Muscle of arm (tissue), 12 donors: Measurements from ENCODE around the gene AKT1S1. TPM values are rescaled to one million over a fixed set of nuclear protein-coding genes. Genes with fewer than 3 reads are reported as not detected.
A peak's percentile ranks its signal among the peaks of the same experiment; 100 is the strongest.

ENCODE experiments used
- DNase-seq: peaks from one replicate; pipeline ENCODE4 v3.0.0-alpha.2; 2013
- polyA plus RNA-seq, 12 donors: library from polyadenylated mRNA; unstranded; fragments of 120-200 nt; gene quantifications; one replicate each; pipeline ENCODE4 v1.2.1, GENCODE V29; 2013; ENCODE audit not compliant: insufficient read length in 12 of 12

The AKT1S1 gene
- polyA plus RNA-seq, 12 donors = 26.0 to 219 (median 30.8) TPM

- DNase-seq = no peak
These were observed 34.4 kb upstream of the AKT1S1 start for GRCh38 chr19:49911381-49912145.

GRCh38 chr19:49910179-49910578, 33.0 kb upstream of the AKT1S1 start:
- DNase-seq = no peak

DNA sequence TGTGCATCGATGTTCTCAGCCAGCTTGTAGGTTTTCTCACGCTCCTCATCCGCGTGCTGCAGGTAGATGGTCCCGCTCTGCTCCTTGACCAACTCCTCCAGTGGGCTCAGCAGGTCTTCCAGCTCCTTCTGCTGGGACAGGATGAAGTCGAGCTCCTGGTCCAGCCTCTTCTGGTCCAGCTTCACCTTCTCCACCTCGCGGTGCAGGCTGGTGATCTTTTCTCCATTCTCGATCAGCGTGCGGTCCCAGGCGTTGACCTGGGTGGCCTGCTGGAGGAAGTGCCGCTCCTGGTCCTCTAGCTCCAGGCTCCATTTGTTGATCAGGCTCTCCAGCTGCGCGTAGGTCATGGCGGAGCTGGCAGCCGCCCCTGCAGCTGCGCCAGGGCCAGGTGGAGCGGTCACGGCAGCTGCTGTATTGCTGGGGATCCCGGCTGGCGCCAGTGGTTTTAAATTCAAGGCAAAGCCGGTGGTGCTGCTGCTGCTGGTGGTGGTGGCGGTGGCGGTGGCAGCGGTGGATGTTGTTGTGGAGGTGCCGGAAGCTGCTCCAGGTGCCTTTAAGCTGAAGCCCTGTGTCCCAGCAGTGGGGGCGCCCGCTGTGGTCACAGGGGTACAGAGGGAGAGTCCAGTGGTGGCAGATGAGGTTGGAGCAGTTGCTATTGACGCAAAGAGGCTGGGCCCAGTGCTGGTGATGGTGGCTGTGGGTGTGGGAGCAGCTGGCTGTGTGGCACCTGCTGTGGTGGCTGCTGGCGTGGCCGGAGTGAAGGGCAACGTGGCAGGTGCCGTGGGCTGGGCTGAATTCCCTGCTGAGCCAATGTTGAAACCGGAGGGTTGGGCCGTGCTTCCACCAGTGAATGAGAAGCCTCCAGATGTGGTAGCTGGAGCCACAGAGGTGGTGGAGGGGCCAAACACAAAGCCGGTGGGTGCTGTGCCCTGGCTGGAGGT, 31.6 kb upstream of the AKT1S1 start:
- DNase-seq = no peak

DNA sequence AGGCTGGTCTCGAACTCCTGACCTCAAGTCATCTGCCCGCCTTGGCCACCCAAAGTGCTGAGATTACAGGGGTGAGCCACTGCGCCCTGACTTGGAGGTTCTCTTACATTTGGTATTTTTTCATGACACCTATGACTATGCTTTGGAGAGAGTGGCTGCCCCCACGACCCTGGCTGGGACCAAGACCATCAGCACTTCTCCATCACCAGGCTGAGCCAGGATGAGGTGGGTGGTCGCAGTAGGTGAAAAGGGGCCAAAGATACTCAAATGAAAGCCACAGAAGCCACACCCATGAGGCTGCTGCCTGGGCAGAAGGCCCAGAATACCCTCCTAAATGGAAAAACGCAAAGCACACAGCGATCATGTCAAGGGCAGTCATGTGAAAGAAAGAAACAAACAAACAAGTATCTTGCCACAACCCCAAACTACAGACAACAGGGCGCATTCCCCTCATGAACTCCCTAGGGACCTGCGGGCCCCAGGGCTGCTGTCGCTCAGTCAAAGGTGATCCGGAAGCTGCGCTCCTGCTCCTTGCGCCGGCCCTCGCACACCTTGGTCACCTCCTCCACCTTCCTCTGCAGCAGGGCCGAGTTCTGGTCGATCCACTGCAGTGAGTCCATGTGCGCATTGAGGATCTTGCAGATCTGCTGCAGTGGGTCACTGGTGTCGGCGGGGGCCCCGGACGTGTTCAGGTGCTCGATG, 30.7 kb upstream of the AKT1S1 start:
- DNase-seq = no peak

DNA sequence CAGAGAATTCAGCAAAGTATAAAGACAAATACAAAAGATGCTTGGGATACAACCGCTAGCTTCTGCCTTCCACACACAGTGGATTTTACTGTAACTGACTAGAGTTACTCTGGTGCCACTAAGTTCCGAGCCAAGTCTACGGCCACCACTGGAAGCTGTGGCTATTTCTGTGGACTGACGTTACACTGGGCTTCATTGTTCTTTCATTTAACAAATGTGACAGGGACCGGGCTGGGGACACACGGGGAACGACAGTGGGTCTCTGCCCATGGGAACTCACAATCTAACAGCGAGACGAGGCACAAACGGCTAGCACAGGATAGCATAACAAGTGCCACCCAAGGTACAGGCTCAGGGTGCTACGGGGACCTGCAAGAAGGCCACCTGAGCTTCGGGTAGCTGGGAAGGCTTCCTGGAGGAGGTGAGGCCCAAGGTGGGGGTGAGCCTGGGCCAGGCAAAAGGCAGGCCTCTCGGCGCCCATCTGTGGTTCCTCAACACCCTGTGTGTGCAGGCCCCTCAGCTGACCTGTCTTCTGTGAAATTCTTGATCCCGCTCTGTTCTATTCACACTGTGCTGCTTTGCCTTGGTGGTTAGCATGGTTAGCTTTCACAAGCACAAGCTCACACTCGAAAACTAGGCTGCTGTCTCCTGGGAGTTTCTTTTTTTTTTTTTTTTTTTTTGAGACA, 29.9 kb upstream of the AKT1S1 start:
- no peak for DNase-seq

GRCh38 chr19:49904136-49904535, 27.0 kb upstream of the AKT1S1 start:
- no peak for DNase-seq

- no peak for DNase-seq
These were observed 19.9 kb upstream of the AKT1S1 start, which contains the start of gene IL4I1 for GRCh38 chr19:49896863-49897621. Gene IL4I1 (minus strand): TSS chr19:49896887. CDS start chr19:49896160, 727 bp downstream.

DNA sequence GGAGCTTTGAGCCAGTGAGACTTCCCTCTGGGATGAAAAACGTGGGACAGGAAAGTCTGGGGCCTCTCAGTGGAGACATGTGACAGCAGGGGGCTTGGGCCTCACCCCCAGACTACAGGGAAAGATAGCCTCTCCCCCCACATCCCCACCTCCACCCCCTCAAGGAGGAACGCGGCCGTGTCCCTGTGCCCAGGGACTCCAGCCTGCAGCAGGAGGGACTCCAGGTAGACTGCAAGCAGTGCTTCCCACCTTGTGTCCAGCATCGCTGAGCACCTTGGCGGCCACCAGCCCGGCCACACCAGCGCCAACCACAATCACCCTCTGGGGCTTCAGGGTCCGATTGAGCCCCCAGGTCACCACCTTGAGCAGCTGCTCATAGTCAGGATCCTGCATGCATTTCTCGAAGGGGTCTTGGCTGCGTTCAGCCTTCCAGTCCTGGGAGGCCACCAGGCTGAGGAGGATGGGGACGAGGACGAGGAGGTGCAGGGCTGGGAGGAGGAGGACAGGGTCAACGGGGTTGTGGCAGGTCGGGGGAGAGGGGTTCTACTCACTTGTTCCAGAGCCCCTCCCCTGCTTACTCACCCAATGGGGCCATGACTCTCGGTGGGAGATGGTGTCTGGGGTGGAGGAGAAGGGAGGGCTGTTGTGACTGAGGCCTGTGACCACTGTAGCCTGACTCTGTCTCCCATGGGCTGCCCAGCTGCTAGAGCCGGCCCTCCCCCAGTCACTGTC, 18.6 kb upstream of the AKT1S1 start:
- DNase-seq = no peak

DNA sequence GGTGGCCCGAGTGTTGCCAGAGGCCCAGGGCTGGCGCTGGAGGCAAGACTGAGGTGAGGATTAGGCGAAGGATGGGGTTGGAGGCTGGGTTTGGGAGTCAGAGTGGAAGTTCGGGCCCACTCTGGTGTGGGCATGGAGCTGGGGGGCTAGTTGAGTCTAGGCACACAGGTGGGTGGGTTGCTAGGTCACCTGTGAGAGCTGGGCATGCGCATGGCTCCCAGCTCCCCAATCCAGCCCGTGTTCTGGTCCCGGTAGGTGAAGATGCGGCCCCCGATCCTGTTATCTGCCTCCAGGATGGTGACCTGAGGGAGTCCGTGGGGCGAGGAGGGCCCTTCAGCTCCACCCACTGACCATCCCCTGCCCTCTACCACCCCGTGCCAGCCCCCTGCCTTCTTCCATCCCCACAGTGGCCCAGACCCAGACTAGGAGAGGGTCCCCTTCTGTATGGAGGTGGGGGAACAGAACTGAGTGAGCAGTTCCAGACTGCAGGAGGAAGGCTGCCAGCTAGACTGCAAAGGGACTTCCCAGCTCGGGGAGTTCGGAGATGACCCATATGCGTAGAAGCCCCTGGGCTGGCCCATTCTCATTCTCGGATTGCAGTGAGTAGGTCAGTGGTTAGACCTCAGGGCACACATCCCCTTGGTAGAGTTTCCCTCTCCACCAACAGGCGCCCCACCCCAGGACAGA, 17.9 kb upstream of the AKT1S1 start:
- DNase-seq = no peak

- DNase-seq = no peak
These were observed 17.0 kb upstream of the AKT1S1 start for GRCh38 chr19:49894011-49894664.

DNA sequence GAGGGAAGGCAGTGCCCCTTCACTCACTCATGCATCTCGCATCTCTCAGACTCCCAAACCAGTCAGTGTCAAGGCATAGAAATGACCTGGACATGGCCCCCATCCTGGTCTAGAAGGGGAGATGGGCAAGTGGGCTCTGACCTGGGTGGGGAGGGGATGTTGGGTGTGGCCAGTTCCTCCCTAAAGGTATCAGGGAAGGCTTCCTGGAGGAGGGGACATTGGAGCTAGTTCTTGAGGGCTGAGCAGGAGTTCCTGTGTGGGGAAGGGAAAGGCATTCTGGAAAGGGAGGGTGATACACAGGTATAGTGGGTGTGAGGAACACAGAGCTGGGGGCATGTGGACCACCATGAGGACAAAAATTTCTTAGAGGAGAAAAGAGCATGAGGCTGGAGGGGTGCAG, 15.6 kb upstream of the AKT1S1 start:
- DNase-seq = no peak

- DNase-seq = no peak
These were observed 14.2 kb upstream of the AKT1S1 start for GRCh38 chr19:49891393-49891792.

GRCh38 chr19:49890349-49891311, 13.5 kb upstream of the AKT1S1 start:
- DNase-seq = no peak

DNA sequence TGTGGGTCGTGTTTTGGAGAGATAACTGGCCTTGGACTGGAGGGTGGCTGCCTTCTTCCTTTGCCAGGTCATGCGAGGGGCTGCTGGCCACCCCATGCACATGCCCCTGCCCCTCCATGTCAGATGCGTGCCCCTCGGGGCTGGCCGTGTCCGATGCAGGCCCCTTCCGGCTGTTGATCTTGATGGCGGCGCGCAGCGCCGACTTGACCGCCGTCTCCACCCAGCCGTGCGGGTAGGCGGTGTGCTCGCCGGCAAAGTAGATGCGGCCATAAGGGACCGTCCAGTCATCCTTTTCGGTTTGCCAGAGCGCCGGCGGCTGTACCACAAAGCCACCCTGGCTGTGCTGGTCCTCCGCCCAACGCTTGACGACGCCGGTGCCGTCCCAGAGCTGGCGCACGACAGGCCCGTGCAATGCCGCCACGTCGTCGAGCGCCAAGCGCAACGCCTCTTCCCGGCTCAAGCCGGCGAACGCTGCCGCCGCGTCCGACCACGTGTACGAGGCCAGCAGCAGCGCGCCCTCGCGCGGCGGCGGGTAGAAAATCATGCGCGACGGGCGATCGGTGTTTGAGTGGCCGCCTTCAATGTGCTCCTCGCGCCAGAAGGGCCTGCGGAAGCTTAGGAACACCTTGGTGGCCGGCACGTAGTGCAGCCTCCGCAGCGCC, 12.7 kb upstream of the AKT1S1 start:
- DNase-seq = peak; percentile 82

- no peak for DNase-seq
These were observed 12.0 kb upstream of the AKT1S1 start for GRCh38 chr19:49889038-49889686.

GRCh38 chr19:49888510-49888824, 11.3 kb upstream of the AKT1S1 start:
- DNase-seq = no peak
